Stimulated activated CD4-positive, alpha-beta T cell treated with anti-CD3 and anti-CD28 coated beads, Interleukin-4, amount 100 ng/mL, for 24 hours (primary cell): ENCODE measurements around the gene CCDC201.

Experiments
- DNase-seq: peaks from one replicate; pipeline ENCODE4 v3.0.0-alpha.2; 2020

Gene CCDC201

DNA sequence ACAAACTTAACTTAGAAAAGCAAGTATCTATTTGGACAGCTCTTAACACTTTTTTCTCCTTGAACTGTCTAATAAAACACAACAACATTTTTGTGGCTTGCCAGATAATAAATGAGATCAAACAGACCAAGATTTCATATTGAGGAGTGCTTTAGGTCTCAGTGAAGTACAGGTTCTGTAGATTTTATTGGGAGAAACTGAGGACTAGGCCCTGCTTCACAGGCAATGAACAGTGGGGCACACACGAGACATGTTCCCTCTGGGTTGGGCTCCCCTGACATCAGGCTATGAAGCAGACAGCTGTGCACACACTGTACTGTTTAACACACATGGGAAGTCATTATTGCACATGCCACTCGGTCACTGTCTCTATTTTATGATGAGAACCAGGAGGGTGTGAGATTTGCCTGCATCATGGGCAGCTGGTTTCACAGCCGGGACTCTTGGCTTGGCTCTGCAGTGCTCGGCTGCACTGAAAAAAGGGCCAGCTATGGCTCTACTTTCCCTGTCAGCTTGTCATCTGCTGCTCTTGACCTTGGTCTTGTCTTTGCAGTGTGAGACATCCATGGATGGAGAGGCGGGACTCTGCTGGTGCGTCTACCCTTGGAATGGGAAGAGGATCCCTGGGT is 19.6 kb upstream of the CCDC201 start:
- no peak for DNase-seq

DNA sequence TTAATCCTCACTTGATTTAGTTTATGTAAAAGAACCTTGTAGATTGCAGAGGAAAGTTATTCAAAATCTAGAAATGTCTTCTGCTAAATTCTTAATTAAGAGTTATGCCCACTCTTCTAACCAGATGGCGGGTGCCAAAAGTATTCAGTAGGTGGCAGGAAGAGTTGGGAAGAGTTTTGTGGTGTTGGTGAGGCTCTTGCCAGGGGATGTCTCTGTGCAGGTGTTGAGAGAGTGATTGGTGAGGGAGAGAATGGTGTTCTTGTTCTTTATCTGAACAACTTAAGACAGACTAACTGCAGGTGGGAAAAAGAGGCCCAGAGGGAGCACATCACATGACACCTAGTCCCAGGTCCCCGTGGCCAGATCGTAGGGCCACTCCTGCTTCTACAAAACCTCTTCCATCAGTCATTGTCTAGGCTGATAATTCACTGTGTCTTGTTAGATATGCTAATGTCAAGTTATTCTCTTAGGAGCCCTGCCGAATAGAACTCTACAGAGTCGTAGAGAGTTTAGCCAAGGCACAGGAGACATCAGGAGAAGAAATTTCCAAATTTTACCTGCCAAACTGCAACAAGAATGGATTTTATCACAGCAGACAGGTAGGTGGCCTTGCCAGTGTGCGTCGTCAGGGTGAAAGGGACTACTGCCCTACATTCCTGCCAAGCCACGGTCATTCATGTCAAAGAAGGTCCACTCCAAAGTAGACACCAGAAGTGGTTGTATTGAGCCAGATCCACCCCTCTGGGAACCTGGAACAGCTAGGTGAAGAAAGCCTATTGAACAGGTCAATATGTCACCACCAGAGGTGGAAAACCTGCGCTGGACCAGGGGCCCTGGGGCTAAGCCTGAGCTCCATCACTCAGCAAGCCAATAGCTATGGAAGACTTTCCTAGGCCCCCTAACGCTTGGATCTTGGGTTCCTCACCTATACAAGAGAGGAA is 18.9 kb upstream of the CCDC201 start:
- no peak for DNase-seq

DNA sequence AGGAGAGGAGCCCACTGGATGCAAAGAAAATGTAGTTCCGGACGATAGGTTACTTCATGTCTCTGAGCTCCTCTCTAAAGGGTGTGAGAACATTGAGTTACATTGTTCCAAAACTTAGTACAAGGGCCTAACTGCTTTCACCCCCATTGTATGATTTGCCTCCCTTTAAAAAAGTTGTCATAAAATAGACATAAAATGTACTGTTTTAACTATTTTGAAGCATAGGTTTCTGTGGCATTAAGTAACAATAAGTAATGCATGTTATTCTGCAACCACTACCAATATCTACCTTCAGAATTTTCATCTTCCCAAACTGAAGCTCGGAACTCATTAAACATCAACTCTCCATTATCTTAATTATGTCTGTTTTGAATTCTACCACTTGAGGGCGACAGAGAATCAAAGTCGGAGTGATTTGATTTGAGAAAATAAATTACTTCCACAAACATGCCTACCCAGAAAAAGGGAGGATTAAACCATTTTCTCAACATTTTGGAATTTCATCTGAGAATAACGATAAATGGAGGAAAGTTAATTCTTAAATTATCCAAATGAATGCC is 18.1 kb upstream of the CCDC201 start:
- DNase-seq, result no peak

DNA sequence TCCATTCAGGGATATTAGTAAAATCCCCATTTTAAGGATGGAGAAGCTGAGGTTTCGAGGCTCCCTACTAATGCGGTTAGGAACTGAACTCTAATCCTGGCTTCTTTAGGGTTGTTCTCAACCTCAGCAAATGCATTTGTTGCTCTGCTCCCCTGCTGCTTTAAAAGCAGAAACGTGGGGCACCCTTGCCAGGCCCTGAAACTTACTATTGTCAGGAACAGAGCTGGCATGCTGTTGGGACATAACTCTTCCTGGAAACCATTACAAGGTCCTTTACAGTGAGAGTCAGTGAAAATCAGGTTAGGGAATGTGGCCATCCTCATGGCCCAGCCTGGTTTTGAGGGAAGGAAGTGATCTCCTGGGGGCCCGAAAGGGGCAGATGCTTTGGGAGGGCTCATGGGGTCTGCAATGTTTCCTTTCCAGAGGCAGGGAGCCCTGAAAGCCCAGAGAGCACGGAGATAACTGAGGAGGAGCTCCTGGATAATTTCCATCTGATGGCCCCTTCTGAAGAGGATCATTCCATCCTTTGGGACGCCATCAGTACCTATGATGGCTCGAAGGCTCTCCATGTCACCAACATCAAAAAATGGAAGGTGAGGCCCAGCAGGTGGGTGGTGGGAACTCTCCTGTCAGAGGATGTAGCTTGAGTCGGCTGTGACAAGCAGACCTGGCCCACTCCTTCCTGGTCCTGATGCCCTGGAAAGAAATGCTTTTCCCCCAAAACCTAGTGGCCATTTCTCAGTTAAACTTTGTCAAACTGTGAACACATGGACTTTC is 17.4 kb upstream of the CCDC201 start:
- no peak for DNase-seq

GRCh38 chr7:45889367-45890067 is 16.6 kb upstream of the CCDC201 start:
- DNase-seq, result no peak

DNA sequence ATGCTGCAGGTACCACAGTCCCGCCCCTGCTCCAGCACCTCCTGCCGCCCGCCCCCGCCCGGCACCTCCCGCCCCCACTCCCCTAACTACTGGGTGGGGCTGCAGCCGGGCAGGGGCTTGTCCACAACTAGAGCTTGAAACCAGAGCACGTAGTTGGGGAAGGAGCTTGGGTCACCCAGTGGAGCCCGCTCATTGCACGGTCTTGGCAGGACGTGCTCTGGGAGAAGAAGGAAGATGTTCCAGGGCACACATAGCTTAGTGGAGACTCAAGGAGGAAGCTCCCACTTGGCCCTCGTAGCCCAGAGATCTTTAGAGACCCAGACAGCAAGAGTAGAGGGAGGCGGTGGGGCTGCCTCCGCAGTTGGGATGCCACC is 16.1 kb upstream of the CCDC201 start:
- DNase-seq, result no peak

DNA sequence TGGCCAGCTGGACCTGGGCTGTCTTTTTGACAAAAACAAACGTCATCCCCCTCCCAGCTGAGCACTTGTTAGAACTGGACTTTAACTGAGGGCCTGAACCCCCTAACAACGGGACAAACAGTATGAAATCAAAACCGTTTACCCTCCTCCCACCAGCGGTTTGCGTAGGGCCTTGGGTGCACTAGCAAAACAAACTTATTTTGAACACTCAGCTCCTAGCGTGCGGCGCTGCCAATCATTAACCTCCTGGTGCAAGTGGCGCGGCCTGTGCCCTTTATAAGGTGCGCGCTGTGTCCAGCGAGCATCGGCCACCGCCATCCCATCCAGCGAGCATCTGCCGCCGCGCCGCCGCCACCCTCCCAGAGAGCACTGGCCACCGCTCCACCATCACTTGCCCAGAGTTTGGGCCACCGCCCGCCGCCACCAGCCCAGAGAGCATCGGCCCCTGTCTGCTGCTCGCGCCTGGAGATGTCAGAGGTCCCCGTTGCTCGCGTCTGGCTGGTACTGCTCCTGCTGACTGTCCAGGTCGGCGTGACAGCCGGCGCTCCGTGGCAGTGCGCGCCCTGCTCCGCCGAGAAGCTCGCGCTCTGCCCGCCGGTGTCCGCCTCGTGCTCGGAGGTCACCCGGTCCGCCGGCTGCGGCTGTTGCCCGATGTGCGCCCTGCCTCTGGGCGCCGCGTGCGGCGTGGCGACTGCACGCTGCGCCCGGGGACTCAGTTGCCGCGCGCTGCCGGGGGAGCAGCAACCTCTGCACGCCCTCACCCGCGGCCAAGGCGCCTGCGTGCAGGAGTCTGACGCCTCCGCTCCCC is 15.5 kb upstream of the CCDC201 start, which contains the start of gene IGFBP1:
Gene IGFBP1, plus strand, starts transcription at position 304 of the 808 bp plus-strand sequence. Its CDS starts 165 bp downstream, at position 469.
- DNase-seq, result no peak

- DNase-seq, result no peak
These were observed 14.2 kb upstream of the CCDC201 start for GRCh38 chr7:45886931-45887667.

DNA sequence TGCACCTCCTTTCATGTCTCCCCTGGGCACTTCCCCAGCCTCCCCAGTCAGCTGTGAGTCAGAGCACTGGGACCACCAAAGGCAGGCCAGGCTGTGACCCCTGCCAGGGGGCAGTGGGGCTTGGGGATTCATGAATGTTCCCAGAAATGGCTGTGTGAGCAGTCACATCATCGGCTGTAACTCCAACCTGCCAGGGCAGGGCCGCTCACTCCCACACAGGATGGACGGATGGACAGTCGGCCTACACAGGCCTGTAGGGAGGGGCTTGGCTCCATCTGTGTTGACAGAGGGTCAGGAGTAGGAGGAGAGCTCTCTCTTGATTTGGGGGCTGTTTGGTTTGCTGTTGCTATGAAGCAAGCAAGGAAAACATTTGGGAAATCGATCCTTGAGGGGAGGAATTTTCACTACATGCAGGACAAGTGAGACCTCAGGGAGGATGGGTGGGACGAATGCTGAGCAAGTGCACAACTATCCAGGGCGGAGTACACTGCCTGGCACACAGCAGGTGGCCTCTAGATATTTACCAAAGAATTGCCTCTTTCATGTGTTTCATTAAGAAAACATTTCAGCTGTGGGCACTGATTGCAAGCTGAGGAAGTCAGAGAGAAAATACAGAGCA is 12.5 kb upstream of the CCDC201 start:
- no peak for DNase-seq

DNA sequence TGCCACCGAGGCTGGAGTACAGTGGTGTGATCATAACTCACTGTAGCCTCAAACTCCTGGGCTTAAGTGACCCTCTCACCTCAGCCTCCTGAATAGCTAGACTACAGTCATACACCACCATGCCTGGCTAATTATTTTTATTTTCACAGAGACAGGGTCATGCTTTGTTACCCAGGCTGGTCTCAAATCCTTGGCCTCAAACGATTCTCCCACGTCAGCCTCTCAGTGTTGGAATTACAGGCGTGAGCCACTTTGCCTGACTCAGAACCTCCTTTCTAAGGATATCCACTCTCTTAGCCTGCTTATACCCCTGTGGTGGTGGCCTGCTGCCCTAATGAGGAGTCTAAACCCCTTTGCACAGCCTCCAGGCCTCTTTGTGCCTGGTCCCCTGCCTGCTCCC is 11.3 kb upstream of the CCDC201 start:
- DNase-seq, result no peak

DNA sequence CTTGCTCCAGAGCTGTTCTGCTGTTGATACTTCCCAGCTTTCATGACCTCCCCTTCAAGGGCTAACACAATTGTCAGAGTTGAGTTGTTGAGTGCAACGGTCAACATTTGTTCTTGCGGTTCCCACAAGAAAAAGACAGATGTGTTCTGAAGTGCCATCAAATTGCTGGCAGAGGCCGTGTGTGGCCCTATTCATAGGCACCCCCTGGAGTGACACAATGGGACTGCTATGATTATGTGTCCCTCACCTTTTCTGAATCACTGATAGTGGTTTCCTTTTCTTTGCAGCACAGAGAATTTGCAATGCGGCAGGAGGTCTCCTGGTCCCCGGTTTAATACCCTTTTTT is 9.6 kb upstream of the CCDC201 start:
- no peak for DNase-seq

DNA sequence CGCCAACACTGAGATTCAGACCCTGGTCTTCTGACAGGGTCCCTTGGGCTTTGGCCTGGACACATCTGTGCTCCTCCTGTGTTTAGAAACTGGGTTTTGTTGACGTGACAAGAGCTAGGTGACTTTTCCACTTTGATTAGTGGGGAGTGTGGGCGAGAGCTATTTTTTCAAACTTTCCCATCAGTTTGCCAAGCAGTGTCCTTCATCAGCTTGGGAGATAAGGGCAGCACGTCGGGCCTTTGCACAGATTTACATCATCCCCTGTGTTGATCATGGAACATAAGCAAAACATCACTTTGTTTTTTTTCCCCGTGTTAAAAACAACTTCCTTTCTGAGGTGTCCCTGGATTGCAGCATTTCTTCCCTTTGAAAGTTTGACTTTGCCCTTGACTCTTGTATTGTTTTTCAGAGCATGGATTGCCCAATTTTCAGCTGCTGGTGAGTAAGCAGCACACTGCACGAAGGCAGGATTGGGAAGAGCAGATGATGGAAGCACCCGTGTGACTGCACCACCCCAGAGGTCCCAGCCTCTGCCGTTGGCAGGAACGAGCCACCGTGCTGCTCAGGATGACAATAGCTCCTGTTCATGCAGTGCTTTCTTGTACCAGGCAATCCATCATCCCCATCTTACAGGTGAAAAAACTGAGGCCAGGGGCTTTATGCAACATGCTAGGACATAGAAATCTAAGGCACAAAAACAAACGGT is 9.0 kb upstream of the CCDC201 start:
- DNase-seq, result no peak

DNA sequence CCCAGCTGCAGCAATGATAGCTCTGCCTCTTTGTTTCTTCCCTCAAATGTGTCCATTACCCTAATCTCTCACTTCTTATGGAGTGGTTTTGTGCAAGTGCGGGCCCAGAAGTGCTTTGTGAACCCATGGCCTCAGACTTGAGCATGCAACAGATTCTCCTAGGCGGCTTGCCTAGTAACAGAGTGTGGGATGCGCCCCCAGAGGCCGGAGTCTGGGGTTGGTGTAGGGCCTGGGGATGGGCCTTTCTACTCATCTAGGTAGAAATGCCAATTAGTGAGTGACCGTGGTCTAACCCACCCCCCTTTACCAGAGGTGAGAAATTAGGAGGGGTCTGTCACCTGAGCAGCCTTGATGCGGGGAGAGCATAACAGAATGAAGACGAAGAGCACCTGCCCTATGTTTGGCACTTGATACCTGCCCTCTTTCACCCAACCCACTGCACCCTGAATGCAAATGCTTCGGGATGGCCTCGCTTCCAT is 8.4 kb upstream of the CCDC201 start:
- no peak for DNase-seq

DNA sequence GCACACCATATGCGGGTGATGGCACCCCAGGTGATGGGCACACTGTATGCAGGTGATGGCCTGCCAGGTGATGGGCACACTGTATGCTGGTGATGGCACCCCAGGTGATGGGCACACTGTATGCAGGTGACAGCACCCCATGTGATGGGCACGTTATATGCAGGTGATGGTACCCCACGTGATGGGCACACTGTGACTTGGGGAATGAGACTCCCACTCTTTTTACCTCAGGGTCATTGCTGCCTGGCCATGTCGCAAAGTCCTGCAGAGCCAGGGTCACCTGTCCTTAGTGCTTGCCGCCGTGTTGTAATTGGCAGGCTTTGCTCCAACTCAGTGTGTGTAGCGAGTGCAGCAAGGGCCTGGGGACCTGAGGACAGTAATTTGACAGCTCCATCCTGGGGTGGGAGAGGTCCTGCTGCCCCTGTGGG is 7.6 kb upstream of the CCDC201 start:
- no peak for DNase-seq

- no peak for DNase-seq
These were observed 5.7 kb upstream of the CCDC201 start for GRCh38 chr7:45878457-45879144.

DNA sequence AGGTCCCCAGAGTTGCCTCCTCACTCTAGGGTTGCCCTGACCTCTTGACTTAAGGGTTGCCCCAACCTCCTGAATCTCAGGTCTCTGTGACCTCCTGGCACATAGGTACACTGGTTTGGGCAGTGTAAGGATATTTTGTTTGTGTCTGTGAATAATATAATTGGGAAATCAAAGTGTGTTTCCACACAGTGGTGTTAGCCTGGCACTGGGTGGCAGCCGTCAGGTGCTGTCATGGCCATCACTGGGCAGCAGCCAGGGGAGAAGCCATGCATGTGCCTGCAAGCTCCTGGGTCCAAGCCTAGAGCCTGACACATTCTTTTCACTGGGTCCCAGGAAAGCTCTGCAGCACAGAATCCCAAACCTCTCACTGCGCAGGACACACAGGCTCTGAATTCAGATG is 3.6 kb upstream of the CCDC201 start:
- DNase-seq, result no peak

DNA sequence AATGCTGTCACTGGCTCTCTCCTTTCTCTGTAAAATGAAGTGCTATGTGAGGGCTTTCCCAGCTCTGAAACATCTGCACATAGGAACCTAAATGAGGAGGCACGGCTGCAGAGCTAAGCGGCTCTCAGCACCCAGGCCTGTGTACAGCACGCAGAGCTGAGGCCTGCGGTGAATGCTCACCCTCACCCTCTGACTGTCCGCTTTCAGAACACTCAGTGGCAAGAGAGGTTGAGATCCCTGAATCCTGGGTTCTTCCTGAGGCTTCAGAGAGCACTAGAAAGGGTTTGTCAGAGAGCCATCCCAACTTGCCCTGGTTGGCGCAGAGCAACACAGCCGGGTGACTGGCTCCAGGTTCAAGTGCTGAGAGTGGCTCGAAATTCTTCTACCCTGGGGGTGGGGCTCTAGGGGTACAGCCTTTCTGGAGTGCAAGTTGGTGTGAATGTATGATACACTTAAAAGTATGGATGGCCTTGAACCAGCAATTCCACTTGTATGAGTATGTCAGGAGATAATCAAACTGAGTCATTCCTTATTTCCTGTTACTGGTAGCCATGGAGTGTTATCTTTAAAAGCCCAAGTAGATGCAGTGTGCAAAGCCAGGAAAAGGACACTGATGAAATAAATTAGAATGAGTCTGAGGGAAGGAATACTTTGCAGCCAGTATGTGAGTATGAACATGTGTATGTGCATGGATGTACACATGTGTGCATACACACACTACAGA is 1.7 kb upstream of the CCDC201 start:
- DNase-seq, result no peak

DNA sequence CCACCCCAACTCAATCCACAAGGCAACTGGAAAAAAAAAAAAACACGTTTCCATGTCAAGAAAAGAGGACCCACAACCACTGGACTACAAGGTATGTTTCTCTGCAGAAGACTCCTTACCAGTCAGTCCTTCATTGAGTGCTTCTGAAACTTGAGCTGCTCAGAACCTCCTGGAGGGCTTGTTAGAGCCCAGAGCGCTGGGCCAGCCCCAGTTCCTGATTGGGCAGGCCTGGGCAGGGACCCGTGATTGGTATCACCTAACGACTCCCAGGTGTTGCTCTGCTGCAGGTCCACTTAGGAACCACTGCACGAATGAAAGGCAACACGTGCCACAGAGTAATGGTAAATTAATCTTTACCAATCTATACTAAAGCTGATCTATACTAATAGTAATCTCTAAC is 473 bp upstream of the CCDC201 start:
- no peak for DNase-seq
